HepG2 (cell line): ENCODE results near the gene TBC1D10B. TPM values are rescaled to one million over a fixed set of nuclear protein-coding genes. Genes with fewer than 3 reads are reported as not detected.

Experiments
- CBX2 ChIP-seq, 2 experiments: fragments of 200-600 bp in 1 of 2; sonication (generic); formaldehyde crosslinking in 1 of 2; IDR thresholded peaks; 2 replicates each; pipeline versions ENCODE4 v1.7.0 to v1.8.1; 2018 to 2022; ENCODE audit warnings: low read depth in 2 of 2, low read length in 1 of 2, mild to moderate bottlenecking in 1 of 2, missing genetic modification reagents in 1 of 2
- CSRNP1 ChIP-seq: sonication (generic); formaldehyde crosslinking; IDR thresholded peaks from 2 replicates; pipeline ENCODE4 v1.8.1; 2023; ENCODE audit warnings: mild to moderate bottlenecking, missing genetic modification reagents
- DNMT3B ChIP-seq: conservative IDR thresholded peaks from 2 replicates; pipeline ENCODE4 v1.6.1; 2016; ENCODE audit warnings: missing biosample characterization, control low read depth
- ETS1 ChIP-seq: sonication (generic); formaldehyde crosslinking; IDR thresholded peaks from 2 replicates; pipeline ENCODE4 v1.4.0; 2020; ENCODE audit warnings: missing genetic modification reagents
- IKZF1 ChIP-seq: fragments of 450-650 bp; IDR thresholded peaks from 2 replicates; pipeline ENCODE4 v1.7.1; 2016
- ISL2 ChIP-seq: sonication (generic); formaldehyde crosslinking; IDR thresholded peaks from 2 replicates; pipeline ENCODE4 v1.5.0; 2020; ENCODE audit warnings: missing genetic modification reagents
- KLF15 ChIP-seq: sonication (generic); formaldehyde crosslinking; IDR thresholded peaks from 2 replicates; pipeline ENCODE4 v1.8.1; 2023; ENCODE audit warnings: borderline replicate concordance, mild to moderate bottlenecking, inconsistent platforms, missing genetic modification reagents, mixed read lengths
- LCORL ChIP-seq, 2 experiments: fragments of 450-650 bp in 1 of 2; sonication (generic) in 1 of 2; formaldehyde crosslinking in 1 of 2; IDR thresholded peaks; 2 replicates each; pipeline versions ENCODE4 v1.5.0 to v1.6.1; 2017 to 2020; ENCODE audit warnings: antibody characterized with exemption in 1 of 2, missing genetic modification reagents in 1 of 2
- MIXL1 ChIP-seq: IDR thresholded peaks from 2 replicates; pipeline ENCODE4 v1.6.1; 2016
- MLLT10 ChIP-seq: sonication (generic); formaldehyde crosslinking; IDR thresholded peaks from 2 replicates; pipeline ENCODE4 v1.4.0; 2020; ENCODE audit warnings: missing genetic modification reagents
- MTF2 ChIP-seq: sonication (generic); formaldehyde crosslinking; IDR thresholded peaks from 2 replicates; pipeline ENCODE4 v1.5.0; 2020; ENCODE audit warnings: missing genetic modification reagents, borderline replicate concordance
- MXD4 ChIP-seq: IDR thresholded peaks from 2 replicates; pipeline ENCODE4 v1.6.1; 2016; ENCODE audit warnings: mild to moderate bottlenecking, missing biosample characterization, missing genetic modification reagents
- PRDM4 ChIP-seq: sonication (generic); formaldehyde crosslinking; IDR thresholded peaks from 2 replicates; pipeline ENCODE4 v1.9.0; 2021; ENCODE audit warnings: missing genetic modification reagents, borderline replicate concordance
- PTBP1 ChIP-seq: fragments of 200-400 bp; formaldehyde crosslinking; IDR thresholded peaks from 2 replicates; pipeline ENCODE4 v1.6.1; 2018; ENCODE audit warnings: low read length, low read depth; ENCODE audit not compliant: poor library complexity, severe bottlenecking
- REXO4 ChIP-seq: sonication (generic); formaldehyde crosslinking; IDR thresholded peaks from 2 replicates; pipeline ENCODE4 v1.8.0; 2022; ENCODE audit warnings: missing genetic modification reagents, mild to moderate bottlenecking, borderline replicate concordance
- TAF1 ChIP-seq: sonication (generic); formaldehyde crosslinking; IDR thresholded peaks from 2 replicates; pipeline ENCODE4 v1.4.0; 2020; ENCODE audit warnings: missing genetic modification reagents
- ZNF276 ChIP-seq: sonication (generic); formaldehyde crosslinking; IDR thresholded peaks from 2 replicates; pipeline ENCODE4 v1.4.0; 2020; ENCODE audit warnings: mild to moderate bottlenecking, low read depth, missing genetic modification reagents
- ZNF280D ChIP-seq: sonication (generic); formaldehyde crosslinking; IDR thresholded peaks from 2 replicates; pipeline ENCODE4 v1.5.1; 2020; ENCODE audit warnings: mild to moderate bottlenecking, missing genetic modification reagents
- ZNF331 ChIP-seq: sonication (generic); formaldehyde crosslinking; IDR thresholded peaks from 2 replicates; pipeline ENCODE4 v1.4.0; 2020; ENCODE audit warnings: missing genetic modification reagents
- polyA plus RNA-seq, 8 experiments: library from polyadenylated mRNA; depleted of rRNA in 3 of 8; stranded (reverse) in 7 of 8; unstranded in 1 of 8; fragments of >200 nt; fragmentation: Illumina TruSeq in 4 of 8; extraction: Trizol in 4 of 8; gene quantifications; 2 replicates each; pipeline versions ENCODE4 v1.2.1 to v1.2.3, GENCODE V29; 2011 to 2016; ENCODE audit warnings: low read depth in 4 of 8, missing spikeins in 1 of 8, mixed read lengths in 1 of 8; ENCODE audit not compliant: insufficient read depth in 1 of 8
- total RNA-seq, 5 experiments: library from RNA; depleted of rRNA; stranded (reverse); fragments of >200 nt; fragmentation: Illumina TruSeq; extraction: Trizol; gene quantifications; 2 replicates each; pipeline ENCODE4 v1.2.3, GENCODE V29; 2016; ENCODE audit warnings: low read depth in 1 of 5

TBC1D10B gene
- total and polyA plus RNA-seq, 2 of the 13 experiments (the other 11 are each of a cell fraction or from before 2014, with no cell fraction given), result 15.7 to 24.8 TPM

- TF ChIP-seq MLLT10 (CRISPR knock-in tag), result no peak
- TF ChIP-seq ETS1 (CRISPR knock-in tag), result no peak
- TF ChIP-seq ISL2 (CRISPR knock-in tag), result peak; percentile 65; the same call in 1 of the 2 replicates
- TF ChIP-seq ZNF331 (CRISPR knock-in tag), result peak; percentile 76
- 0 out of 2 replicates have a peak, but pooled peaks have one; percentile 65 for TF ChIP-seq CSRNP1 (CRISPR knock-in tag)
- no peak; the same call in 1 of the 2 replicates for TF ChIP-seq DNMT3B (CRISPR knock-in tag)
- TF ChIP-seq MTF2 (CRISPR knock-in tag), result no peak
- TF ChIP-seq CBX2 (IDR thresholded peaks at IDR 0.05; ENCODE audit: low read depth, low read length), result no peak
- 0 out of 2 replicates have a peak, but pooled peaks have one; percentile 24 for TF ChIP-seq CBX2 (CRISPR knock-in tag; IDR thresholded peaks at IDR 0.05; ENCODE audit: low read depth)
- peak; percentile 90 for TF ChIP-seq ZNF280D (CRISPR knock-in tag)
- peak; percentile 90 for TF ChIP-seq MIXL1 (CRISPR knock-in tag)
- TF ChIP-seq ZNF276 (CRISPR knock-in tag), result 0 out of 2 replicates have a peak, but pooled peaks have one; percentile 36
- no peak for TF ChIP-seq PTBP1
- no peak for TF ChIP-seq REXO4 (CRISPR knock-in tag)
- TF ChIP-seq PRDM4 (CRISPR knock-in tag), result no peak
- TF ChIP-seq MXD4 (CRISPR knock-in tag), result peak; percentile 66
- TF ChIP-seq IKZF1, result no peak
- TF ChIP-seq KLF15, result no peak
- no peak for TF ChIP-seq TAF1 (CRISPR knock-in tag)
- TF ChIP-seq LCORL (IDR thresholded peaks at IDR 0.05), result no peak
- TF ChIP-seq LCORL (CRISPR knock-in tag; IDR thresholded peaks at IDR 0.05), result peak; percentile 82
Measured at GRCh38 chr16:30401768-30402425, 31.6 kb upstream of the TBC1D10B start (continued).
